HepG2 (cell line): Measurements from ENCODE around the gene CARHSP1. TPM values are rescaled to one million over a fixed set of nuclear protein-coding genes. Genes with fewer than 3 reads are reported as not detected.

Experiments used
- CBX2 ChIP-seq, 2 experiments: fragments of 200-600 bp in 1 of 2; sonication (generic); formaldehyde crosslinking in 1 of 2; IDR thresholded peaks; 2 replicates each; pipeline versions ENCODE4 v1.7.0 to v1.8.1; 2018 to 2022; ENCODE audit warnings: low read depth in 2 of 2, low read length in 1 of 2, mild to moderate bottlenecking in 1 of 2, missing genetic modification reagents in 1 of 2
- CENPT ChIP-seq: sonication (generic); formaldehyde crosslinking; IDR thresholded peaks from 2 replicates; pipeline ENCODE4 v1.8.0; 2022; ENCODE audit warnings: low read depth, mild to moderate bottlenecking, moderate library complexity, missing genetic modification reagents
- ETV5 ChIP-seq: IDR thresholded peaks from 2 replicates; pipeline ENCODE4 v1.6.1; 2018; ENCODE audit warnings: missing biosample characterization, missing genetic modification reagents, inconsistent platforms, borderline replicate concordance
- GTF2F1 ChIP-seq: fragments of 150-350 bp; IDR thresholded peaks from 2 replicates; pipeline ENCODE4 v1.6.1; 2014; ENCODE audit warnings: low read length
- HMGA1 ChIP-seq: sonication (generic); formaldehyde crosslinking; conservative IDR thresholded peaks from 2 replicates; pipeline ENCODE4 v1.4.0; 2020; ENCODE audit warnings: missing genetic modification reagents
- MZF1 ChIP-seq: sonication (generic); formaldehyde crosslinking; IDR thresholded peaks from 2 replicates; pipeline ENCODE4 v1.8.1; 2023; ENCODE audit warnings: mild to moderate bottlenecking, missing genetic modification reagents, borderline replicate concordance
- SALL2 ChIP-seq: sonication (generic); formaldehyde crosslinking; IDR thresholded peaks from 2 replicates; pipeline ENCODE4 v1.8.1; 2023; ENCODE audit warnings: mild to moderate bottlenecking, missing genetic modification reagents, inconsistent platforms
- SMAD1 ChIP-seq: sonication (generic); formaldehyde crosslinking; IDR thresholded peaks from 2 replicates; pipeline ENCODE4 v1.4.0; 2020; ENCODE audit warnings: missing genetic modification reagents, low read depth, mild to moderate bottlenecking, borderline replicate concordance
- TRIM22 ChIP-seq: fragments of 450-650 bp; IDR thresholded peaks from 2 replicates; pipeline ENCODE4 v1.6.1; 2017
- ZNF510 ChIP-seq: sonication (generic); formaldehyde crosslinking; IDR thresholded peaks from 2 replicates; pipeline ENCODE4 v1.4.0; 2020; ENCODE audit warnings: low read depth, mild to moderate bottlenecking, missing genetic modification reagents
- ZNF619 ChIP-seq: sonication (generic); formaldehyde crosslinking; IDR thresholded peaks from 2 replicates; pipeline ENCODE4 v1.4.0; 2020; ENCODE audit warnings: mild to moderate bottlenecking, missing genetic modification reagents
- ZNF704 ChIP-seq: sonication (generic); formaldehyde crosslinking; IDR thresholded peaks from 2 replicates; pipeline ENCODE4 v1.8.1; 2023; ENCODE audit warnings: mild to moderate bottlenecking, inconsistent platforms, moderate library complexity, missing genetic modification reagents, borderline replicate concordance
- ZSCAN5A ChIP-seq: sonication (generic); formaldehyde crosslinking; IDR thresholded peaks from 2 replicates; pipeline ENCODE4 v1.8.0; 2022; ENCODE audit warnings: mild to moderate bottlenecking, missing genetic modification reagents, borderline replicate concordance
- ZZZ3 ChIP-seq: sonication (generic); formaldehyde crosslinking; IDR thresholded peaks from 2 replicates; pipeline ENCODE4 v1.4.0; 2020; ENCODE audit warnings: missing genetic modification reagents, mild to moderate bottlenecking, borderline replicate concordance
- polyA plus RNA-seq, 8 experiments: library from polyadenylated mRNA; depleted of rRNA in 3 of 8; stranded (reverse) in 7 of 8; unstranded in 1 of 8; fragments of >200 nt; fragmentation: Illumina TruSeq in 4 of 8; extraction: Trizol in 4 of 8; gene quantifications; 2 replicates each; pipeline versions ENCODE4 v1.2.1 to v1.2.3, GENCODE V29; 2011 to 2016; ENCODE audit warnings: low read depth in 4 of 8, missing spikeins in 1 of 8, mixed read lengths in 1 of 8; ENCODE audit not compliant: insufficient read depth in 1 of 8
- total RNA-seq, 5 experiments: library from RNA; depleted of rRNA; stranded (reverse); fragments of >200 nt; fragmentation: Illumina TruSeq; extraction: Trizol; gene quantifications; 2 replicates each; pipeline ENCODE4 v1.2.3, GENCODE V29; 2016; ENCODE audit warnings: low read depth in 1 of 5
- TF ChIP-seq, protein P1 (sequence below): sonication (generic); formaldehyde crosslinking; IDR thresholded peaks from 2 replicates; pipeline ENCODE4 v1.4.0; 2020; ENCODE audit warnings: missing genetic modification reagents

CARHSP1 gene
- total and polyA plus RNA-seq, 2 of the 13 experiments (the other 11 are each of a cell fraction or from before 2014, with no cell fraction given), result 173 to 345 TPM

DNA sequence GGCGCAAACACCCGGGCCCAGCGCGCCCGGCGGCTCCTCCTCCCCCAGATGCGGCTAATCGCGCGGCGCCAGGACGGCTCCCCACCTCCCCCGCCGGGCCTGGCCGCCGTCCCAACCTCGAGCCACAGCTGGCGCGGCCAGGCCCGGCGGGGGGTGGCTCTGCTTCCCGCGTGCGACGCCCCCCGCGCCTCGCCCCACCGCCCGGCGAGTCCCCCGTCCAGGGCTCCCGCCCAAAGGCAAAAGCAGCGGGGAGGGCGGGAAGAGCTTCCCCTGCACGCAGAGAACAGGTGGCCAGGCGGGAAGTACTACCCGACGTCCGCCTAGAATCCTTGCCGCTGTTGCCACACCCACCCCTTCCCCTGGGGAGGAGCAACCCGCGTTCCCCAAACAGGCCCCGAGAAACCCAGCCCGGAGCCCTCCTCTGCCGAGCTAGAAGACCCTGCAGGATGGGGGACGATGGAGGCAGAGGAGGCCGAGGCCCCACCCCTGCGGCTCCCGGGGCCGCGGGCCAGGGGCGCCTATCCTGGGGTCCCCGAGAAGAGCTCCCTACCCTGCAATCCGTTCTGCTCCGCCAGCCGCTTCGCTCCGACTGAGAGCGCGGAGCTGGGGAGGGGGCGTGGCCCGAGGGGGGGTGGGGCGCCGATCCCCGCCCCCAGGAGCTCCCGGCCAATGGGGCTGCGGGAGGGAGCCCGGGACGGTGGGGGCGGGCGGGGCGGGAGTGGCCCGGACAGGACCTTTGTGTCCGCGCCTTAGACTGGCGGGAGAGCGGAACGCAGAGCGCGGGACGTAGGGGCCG, at the start of gene CARHSP1 (continued):
- TF ChIP-seq ZNF704 (CRISPR knock-in tag) (no peak), GTF2F1 (no peak), ZNF510 (CRISPR knock-in tag) (no peak), TRIM22 (no peak), SMAD1 (CRISPR knock-in tag) (no peak), ZSCAN5A (CRISPR knock-in tag) (0 out of 2 replicates have a peak, but pooled peaks have one; percentile 68), MZF1 (no peak), SALL2 (CRISPR knock-in tag) (peak; percentile 48; the same call in 1 of the 2 replicates), HMGA1 (CRISPR knock-in tag) (no peak), ZNF619 (CRISPR knock-in tag) (no peak), ZZZ3 (CRISPR knock-in tag) (no peak; the same call in 1 of the 2 replicates), ETV5 (no peak; the same call in 1 of the 2 replicates), CENPT (CRISPR knock-in tag) (no peak; the same call in 1 of the 2 replicates), CBX2 (IDR thresholded peaks at IDR 0.05; ENCODE audit: low read depth, low read length) (no peak), CBX2 (CRISPR knock-in tag; IDR thresholded peaks at IDR 0.05; ENCODE audit: low read depth) (no peak)
- TF ChIP-seq, protein P1, sequence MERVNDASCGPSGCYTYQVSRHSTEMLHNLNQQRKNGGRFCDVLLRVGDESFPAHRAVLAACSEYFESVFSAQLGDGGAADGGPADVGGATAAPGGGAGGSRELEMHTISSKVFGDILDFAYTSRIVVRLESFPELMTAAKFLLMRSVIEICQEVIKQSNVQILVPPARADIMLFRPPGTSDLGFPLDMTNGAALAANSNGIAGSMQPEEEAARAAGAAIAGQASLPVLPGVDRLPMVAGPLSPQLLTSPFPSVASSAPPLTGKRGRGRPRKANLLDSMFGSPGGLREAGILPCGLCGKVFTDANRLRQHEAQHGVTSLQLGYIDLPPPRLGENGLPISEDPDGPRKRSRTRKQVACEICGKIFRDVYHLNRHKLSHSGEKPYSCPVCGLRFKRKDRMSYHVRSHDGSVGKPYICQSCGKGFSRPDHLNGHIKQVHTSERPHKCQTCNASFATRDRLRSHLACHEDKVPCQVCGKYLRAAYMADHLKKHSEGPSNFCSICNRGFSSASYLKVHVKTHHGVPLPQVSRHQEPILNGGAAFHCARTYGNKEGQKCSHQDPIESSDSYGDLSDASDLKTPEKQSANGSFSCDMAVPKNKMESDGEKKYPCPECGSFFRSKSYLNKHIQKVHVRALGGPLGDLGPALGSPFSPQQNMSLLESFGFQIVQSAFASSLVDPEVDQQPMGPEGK, result peak; percentile 32; the same call in 1 of the 2 replicates
